Measurements from ENCODE around the gene ADORA2A. TPM values are rescaled to one million over a fixed set of nuclear protein-coding genes. Genes with fewer than 3 reads are reported as not detected.
A peak's percentile ranks its signal among the peaks of the same experiment; 100 is the strongest.

Gene ADORA2A
- total RNA-seq, 1 experiment from 2014 or later: 4.0 TPM

DNA sequence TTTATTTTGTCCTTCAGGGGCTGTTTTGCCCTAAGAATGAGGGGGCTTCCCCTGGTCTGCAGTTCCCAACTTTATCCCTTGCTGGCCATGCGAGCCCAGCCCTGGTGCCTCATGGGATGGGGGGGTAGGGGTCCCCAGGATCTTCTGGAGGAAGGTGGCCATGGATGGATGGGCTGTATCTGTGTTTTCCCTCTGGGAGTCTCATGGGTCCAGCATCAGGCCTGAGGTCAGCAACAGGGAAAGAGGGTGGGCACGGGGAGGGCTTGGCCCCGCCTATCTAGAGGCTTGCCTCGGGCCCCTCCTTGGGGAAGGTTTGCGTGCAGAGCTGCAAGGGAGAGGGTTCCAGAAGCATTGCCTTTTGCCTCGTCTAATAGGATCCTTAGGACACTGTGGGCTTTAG lies 10.8 kb upstream of the ADORA2A start:
- Mint-ChIP-seq H3K9me3 (ENCODE audit: unreplicated experiment) (no peaks in the 10 kb centered on the region), H3K4me3 (ENCODE audit: unreplicated experiment) (no peak overlapping the region), H3K36me3 (ENCODE audit: insufficient read depth, unreplicated experiment) (peaks cover 47% of the 10 kb centered on the region), H3K27me3 (ENCODE audit: insufficient read depth, unreplicated experiment) (no peaks in the 10 kb centered on the region), H3K4me1 (ENCODE audit: low read depth, unreplicated experiment) (peaks cover 6% of the 10 kb centered on the region), H3K27ac (ENCODE audit: unreplicated experiment) (no peak overlapping the region)
- no peak for DNase-seq
- CTCF ChIA-PET: interaction anchor here (0.6 to 0.8 kb wide), 2 partner anchors 94 to 105 kb away, joined by 3 to 4 read pairs; no protein-coding TSS in a partner anchor
- Histone ChIP-seq H3K27me3 (replicated peaks; ENCODE audit: control insufficient read depth, insufficient read depth, low read length) (no peaks in the 10 kb centered on the region), H3K36me3 (ENCODE audit: control insufficient read depth, insufficient read depth, low read length) (peaks cover 1% of the 10 kb centered on the region; the same call in 1 of the 2 replicates), H3K4me3 (ENCODE audit: low read depth, low read length) (no peak overlapping the region), H3K4me1 (peaks cover 13% of the 10 kb centered on the region), H3K9me3 (no peaks in the 10 kb centered on the region)
- intact Hi-C loops (cut with micrococcal nuclease; ENCODE audit: unreplicated experiment): no loop called here
- TSS peak; percentile 20 for BruUV-seq (replicated peaks)
- TF ChIP-seq, protein P1, sequence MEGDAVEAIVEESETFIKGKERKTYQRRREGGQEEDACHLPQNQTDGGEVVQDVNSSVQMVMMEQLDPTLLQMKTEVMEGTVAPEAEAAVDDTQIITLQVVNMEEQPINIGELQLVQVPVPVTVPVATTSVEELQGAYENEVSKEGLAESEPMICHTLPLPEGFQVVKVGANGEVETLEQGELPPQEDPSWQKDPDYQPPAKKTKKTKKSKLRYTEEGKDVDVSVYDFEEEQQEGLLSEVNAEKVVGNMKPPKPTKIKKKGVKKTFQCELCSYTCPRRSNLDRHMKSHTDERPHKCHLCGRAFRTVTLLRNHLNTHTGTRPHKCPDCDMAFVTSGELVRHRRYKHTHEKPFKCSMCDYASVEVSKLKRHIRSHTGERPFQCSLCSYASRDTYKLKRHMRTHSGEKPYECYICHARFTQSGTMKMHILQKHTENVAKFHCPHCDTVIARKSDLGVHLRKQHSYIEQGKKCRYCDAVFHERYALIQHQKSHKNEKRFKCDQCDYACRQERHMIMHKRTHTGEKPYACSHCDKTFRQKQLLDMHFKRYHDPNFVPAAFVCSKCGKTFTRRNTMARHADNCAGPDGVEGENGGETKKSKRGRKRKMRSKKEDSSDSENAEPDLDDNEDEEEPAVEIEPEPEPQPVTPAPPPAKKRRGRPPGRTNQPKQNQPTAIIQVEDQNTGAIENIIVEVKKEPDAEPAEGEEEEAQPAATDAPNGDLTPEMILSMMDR (IDR thresholded peaks at IDR 0.05; ENCODE audit: insufficient read depth in 1 of 2, low read depth in 1 of 2, low read length in 1 of 2, severe bottlenecking in 1 of 2, unreplicated experiment in 1 of 2): no peak
- POLR2A ChIA-PET: no interaction called here

DNA sequence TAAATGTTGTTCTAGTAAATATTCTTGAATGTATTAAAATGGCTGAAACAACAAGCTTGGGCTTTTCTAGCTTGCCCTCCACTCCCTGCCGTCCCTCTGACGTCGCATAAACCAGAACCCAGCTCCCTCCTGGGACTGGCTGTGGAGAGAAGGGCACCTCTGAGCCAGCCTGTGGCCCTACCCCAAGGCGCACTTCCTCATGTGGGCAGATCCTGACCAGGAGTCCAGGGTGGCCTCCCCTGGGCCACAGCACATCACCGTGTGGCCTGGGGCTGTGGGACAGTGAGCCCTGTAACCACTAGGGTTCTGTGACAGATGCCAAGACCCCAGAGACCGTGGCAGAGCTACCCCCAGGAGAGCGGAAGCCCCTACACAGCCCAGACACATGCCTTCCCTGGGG lies 10.2 kb upstream of the ADORA2A start:
- TF ChIP-seq, protein P1 (IDR thresholded peaks at IDR 0.05; ENCODE audit: insufficient read depth in 1 of 2, low read depth in 1 of 2, low read length in 1 of 2, severe bottlenecking in 1 of 2, unreplicated experiment in 1 of 2): no peak
- H3K4me1 Mint-ChIP-seq (ENCODE audit: low read depth, unreplicated experiment): peaks cover 8% of the 10 kb centered on the region
- no TSS peak for BruUV-seq (replicated peaks)
- H3K9me3 Mint-ChIP-seq (ENCODE audit: unreplicated experiment): no peaks in the 10 kb centered on the region
- intact Hi-C loops (cut with micrococcal nuclease; ENCODE audit: unreplicated experiment): no loop called here
- H3K27me3 Mint-ChIP-seq (ENCODE audit: insufficient read depth, unreplicated experiment): no peaks in the 10 kb centered on the region
- H3K9me3 ChIP-seq: no peaks in the 10 kb centered on the region
- H3K4me1 ChIP-seq: peaks cover 13% of the 10 kb centered on the region
- H3K27me3 ChIP-seq (replicated peaks; ENCODE audit: control insufficient read depth, insufficient read depth, low read length): no peaks in the 10 kb centered on the region
- no peak overlapping the region for H3K4me3 ChIP-seq (ENCODE audit: low read depth, low read length)
- peaks cover 1% of the 10 kb centered on the region; the same call in 1 of the 2 replicates for H3K36me3 ChIP-seq (ENCODE audit: control insufficient read depth, insufficient read depth, low read length)
- ChIA-PET CTCF (interaction anchor here (0.6 kb wide), 1 partner anchor 104 kb away, joined by 4 read pairs; no protein-coding TSS in a partner anchor), POLR2A (no interaction called here)
- H3K4me3 Mint-ChIP-seq (ENCODE audit: unreplicated experiment): no peak overlapping the region
- H3K27ac Mint-ChIP-seq (ENCODE audit: unreplicated experiment): no peak overlapping the region
- H3K36me3 Mint-ChIP-seq (ENCODE audit: insufficient read depth, unreplicated experiment): peaks cover 50% of the 10 kb centered on the region
- no peak for DNase-seq

DNA sequence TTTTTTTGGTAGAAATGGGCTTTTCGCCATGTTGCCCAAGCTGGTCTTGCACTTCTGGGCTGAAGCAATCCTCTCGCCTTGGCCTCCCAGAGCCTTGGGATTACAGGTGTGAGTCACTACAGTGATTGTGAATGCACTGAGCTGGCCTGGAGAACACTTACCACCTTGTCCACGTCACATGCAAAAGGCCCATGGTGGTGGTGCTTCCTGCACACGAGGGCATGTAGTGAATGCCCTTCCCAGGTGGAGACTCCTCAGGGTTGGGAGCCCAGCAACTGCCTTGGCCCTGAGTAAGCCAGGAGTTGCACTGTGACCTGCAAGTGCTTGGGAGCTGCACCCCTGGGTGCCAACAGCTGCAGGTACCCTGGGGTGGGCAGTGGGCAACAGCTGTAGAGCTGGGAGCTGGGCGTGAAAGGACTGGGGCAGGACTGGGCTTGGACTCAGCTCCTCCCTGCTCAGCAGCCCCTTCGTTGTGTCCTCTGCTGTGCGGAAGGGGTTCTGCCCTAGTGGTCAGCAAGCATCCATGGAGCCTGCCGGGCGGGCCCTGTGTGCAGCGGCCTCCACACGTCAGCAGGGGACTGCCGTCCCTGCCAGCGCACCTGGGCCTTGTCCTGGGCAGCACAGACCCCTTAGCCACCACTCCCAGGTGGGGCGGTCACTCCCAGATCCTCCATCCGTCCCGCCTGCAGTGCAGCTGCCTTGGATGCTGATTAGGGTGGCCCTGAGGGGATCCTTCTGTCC lies 9.3 kb upstream of the ADORA2A start:
- POLR2A ChIA-PET: no interaction called here

More for the DNA sequence above, 9.3 kb upstream of the ADORA2A start:
- intact Hi-C loops (cut with micrococcal nuclease; ENCODE audit: unreplicated experiment): no loop called here
- Mint-ChIP-seq H3K27me3 (ENCODE audit: insufficient read depth, unreplicated experiment) (no peaks in the 10 kb centered on the region), H3K4me1 (ENCODE audit: low read depth, unreplicated experiment) (peaks cover 13% of the 10 kb centered on the region), H3K4me3 (ENCODE audit: unreplicated experiment) (no peak overlapping the region), H3K27ac (ENCODE audit: unreplicated experiment) (no peak overlapping the region), H3K36me3 (ENCODE audit: insufficient read depth, unreplicated experiment) (peaks cover 49% of the 10 kb centered on the region), H3K9me3 (ENCODE audit: unreplicated experiment) (no peaks in the 10 kb centered on the region)
- H3K27me3 ChIP-seq (replicated peaks; ENCODE audit: control insufficient read depth, insufficient read depth, low read length): no peaks in the 10 kb centered on the region
- H3K4me3 ChIP-seq (ENCODE audit: low read depth, low read length): no peak overlapping the region
- TF ChIP-seq, protein P1 (IDR thresholded peaks at IDR 0.05; ENCODE audit: insufficient read depth in 1 of 2, low read depth in 1 of 2, low read length in 1 of 2, severe bottlenecking in 1 of 2, unreplicated experiment in 1 of 2): no peak
- peaks cover 1% of the 10 kb centered on the region; the same call in 1 of the 2 replicates for H3K36me3 ChIP-seq (ENCODE audit: control insufficient read depth, insufficient read depth, low read length)
- BruUV-seq (replicated peaks): no TSS peak
- H3K4me1 ChIP-seq: peaks cover 13% of the 10 kb centered on the region
- CTCF ChIA-PET: interaction anchor here (6.1 kb wide), 1 partner anchor 104 kb away, joined by 51 read pairs; no protein-coding TSS in a partner anchor
- no peaks in the 10 kb centered on the region for H3K9me3 ChIP-seq
- no peak for DNase-seq

All from Caco-2 (cell line).